Measurements from ENCODE around the gene CPSF4L. TPM values are rescaled to one million over a fixed set of nuclear protein-coding genes. Genes with fewer than 3 reads are reported as not detected.

Gene CPSF4L
- total and polyA plus RNA-seq, 2 of the 13 experiments (the other 11 are each of a cell fraction or from before 2014, with no cell fraction given), result 0.73 to 1.6 TPM

DNA sequence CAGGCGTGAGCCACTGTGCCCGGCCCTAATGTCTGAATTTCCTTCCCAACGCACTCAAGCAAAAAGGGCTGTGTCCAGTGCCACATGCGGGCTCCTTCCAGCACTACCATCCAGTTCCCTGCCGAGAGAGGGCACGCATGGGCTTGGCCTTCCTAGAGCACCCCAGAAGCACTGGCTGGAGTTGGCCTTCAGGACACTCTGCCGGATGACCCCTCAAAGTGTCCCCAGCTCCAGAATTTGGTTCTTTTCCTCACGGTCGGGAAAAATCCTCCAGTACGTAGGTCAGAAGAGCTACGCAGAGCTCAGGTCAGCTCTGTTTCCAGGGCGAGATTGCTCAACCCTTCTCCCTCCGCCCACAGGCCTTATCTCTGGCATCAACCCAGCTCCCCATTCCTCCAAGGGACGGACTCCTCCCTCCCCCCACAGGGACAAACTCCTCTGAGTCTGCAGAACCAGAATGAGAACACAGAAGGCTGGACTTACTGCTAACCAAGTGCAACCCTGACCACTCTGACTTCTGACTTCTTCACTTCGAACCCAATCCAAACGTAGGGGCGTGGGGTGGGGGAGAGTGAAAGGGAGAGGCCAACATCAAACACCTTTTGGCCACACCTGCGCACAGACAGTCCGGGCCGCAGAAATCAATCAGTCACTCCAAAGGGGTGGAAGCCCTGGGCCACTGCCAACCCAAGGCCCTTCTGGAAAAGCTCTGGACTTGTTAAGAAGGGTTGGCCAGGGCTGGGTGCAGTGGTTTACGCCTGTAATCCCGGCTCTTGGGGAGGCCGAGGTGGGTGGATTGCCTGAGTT lies 46.5 kb upstream of the CPSF4L start (continued):
- TF ChIP-seq, protein P1, sequence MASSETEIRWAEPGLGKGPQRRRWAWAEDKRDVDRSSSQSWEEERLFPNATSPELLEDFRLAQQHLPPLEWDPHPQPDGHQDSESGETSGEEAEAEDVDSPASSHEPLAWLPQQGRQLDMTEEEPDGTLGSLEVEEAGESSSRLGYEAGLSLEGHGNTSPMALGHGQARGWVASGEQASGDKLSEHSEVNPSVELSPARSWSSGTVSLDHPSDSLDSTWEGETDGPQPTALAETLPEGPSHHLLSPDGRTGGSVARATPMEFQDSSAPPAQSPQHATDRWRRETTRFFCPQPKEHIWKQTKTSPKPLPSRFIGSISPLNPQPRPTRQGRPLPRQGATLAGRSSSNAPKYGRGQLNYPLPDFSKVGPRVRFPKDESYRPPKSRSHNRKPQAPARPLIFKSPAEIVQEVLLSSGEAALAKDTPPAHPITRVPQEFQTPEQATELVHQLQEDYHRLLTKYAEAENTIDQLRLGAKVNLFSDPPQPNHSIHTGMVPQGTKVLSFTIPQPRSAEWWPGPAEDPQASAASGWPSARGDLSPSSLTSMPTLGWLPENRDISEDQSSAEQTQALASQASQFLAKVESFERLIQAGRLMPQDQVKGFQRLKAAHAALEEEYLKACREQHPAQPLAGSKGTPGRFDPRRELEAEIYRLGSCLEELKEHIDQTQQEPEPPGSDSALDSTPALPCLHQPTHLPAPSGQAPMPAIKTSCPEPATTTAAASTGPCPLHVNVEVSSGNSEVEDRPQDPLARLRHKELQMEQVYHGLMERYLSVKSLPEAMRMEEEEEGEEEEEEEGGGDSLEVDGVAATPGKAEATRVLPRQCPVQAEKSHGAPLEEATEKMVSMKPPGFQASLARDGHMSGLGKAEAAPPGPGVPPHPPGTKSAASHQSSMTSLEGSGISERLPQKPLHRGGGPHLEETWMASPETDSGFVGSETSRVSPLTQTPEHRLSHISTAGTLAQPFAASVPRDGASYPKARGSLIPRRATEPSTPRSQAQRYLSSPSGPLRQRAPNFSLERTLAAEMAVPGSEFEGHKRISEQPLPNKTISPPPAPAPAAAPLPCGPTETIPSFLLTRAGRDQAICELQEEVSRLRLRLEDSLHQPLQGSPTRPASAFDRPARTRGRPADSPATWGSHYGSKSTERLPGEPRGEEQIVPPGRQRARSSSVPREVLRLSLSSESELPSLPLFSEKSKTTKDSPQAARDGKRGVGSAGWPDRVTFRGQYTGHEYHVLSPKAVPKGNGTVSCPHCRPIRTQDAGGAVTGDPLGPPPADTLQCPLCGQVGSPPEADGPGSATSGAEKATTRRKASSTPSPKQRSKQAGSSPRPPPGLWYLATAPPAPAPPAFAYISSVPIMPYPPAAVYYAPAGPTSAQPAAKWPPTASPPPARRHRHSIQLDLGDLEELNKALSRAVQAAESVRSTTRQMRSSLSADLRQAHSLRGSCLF (CRISPR knock-in tag; IDR thresholded peaks at IDR 0.05; ENCODE audit: borderline replicate concordance), result no peak
- TF ChIP-seq RNF2 (conservative IDR thresholded peaks at IDR 0.05; ENCODE audit: low read depth) (no peak), SNAI1 (CRISPR knock-in tag; IDR thresholded peaks at IDR 0.05; ENCODE audit: borderline replicate concordance) (no peak), NR2F2 (IDR thresholded peaks at IDR 0.05; ENCODE audit: borderline replicate concordance, low read depth) (no peak; the same call in 1 of the 2 replicates), SRSF4 (IDR thresholded peaks at IDR 0.05; ENCODE audit: low read depth, low read length, poor library complexity, severe bottlenecking) (no peak), SMAD1 (CRISPR knock-in tag; IDR thresholded peaks at IDR 0.05; ENCODE audit: borderline replicate concordance, low read depth) (0 out of 2 replicates have a peak, but pooled peaks have one; percentile 40), ZNF883 (CRISPR knock-in tag; IDR thresholded peaks at IDR 0.05; ENCODE audit: not compliant biosample characterization) (no peak), NAIF1 (CRISPR knock-in tag; IDR thresholded peaks at IDR 0.05; ENCODE audit: borderline replicate concordance) (peak; percentile 64; the same call in 1 of the 2 replicates), SKI (IDR thresholded peaks at IDR 0.05; ENCODE audit: partially characterized antibody) (peak; percentile 63), ZNF264 (CRISPR knock-in tag; IDR thresholded peaks at IDR 0.05) (peak; percentile 62; the same call in 1 of the 2 replicates), HOXD1 (CRISPR knock-in tag; IDR thresholded peaks at IDR 0.05) (peak; percentile 85), AGO1 (IDR thresholded peaks at IDR 0.05; ENCODE audit: low read depth, low read length, poor library complexity, severe bottlenecking) (no peak), ZNF782 (CRISPR knock-in tag; IDR thresholded peaks at IDR 0.05; ENCODE audit: borderline replicate concordance) (no peak), CBX5 (CRISPR knock-in tag; IDR thresholded peaks at IDR 0.05; ENCODE audit: borderline replicate concordance) (peak; percentile 78; the same call in 1 of the 2 replicates), ZNF251 (CRISPR knock-in tag; IDR thresholded peaks at IDR 0.05) (no peak), ZFP37 (CRISPR knock-in tag; IDR thresholded peaks at IDR 0.05; ENCODE audit: borderline replicate concordance) (peak; percentile 62; the same call in 1 of the 2 replicates)
- TF ChIP-seq, protein P2, sequence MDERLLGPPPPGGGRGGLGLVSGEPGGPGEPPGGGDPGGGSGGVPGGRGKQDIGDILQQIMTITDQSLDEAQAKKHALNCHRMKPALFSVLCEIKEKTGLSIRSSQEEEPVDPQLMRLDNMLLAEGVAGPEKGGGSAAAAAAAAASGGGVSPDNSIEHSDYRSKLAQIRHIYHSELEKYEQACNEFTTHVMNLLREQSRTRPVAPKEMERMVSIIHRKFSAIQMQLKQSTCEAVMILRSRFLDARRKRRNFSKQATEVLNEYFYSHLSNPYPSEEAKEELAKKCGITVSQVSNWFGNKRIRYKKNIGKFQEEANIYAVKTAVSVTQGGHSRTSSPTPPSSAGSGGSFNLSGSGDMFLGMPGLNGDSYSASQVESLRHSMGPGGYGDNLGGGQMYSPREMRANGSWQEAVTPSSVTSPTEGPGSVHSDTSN (CRISPR knock-in tag; IDR thresholded peaks at IDR 0.05), result 0 out of 2 replicates have a peak, but pooled peaks have one; percentile 12
- TF ChIP-seq, protein P3, sequence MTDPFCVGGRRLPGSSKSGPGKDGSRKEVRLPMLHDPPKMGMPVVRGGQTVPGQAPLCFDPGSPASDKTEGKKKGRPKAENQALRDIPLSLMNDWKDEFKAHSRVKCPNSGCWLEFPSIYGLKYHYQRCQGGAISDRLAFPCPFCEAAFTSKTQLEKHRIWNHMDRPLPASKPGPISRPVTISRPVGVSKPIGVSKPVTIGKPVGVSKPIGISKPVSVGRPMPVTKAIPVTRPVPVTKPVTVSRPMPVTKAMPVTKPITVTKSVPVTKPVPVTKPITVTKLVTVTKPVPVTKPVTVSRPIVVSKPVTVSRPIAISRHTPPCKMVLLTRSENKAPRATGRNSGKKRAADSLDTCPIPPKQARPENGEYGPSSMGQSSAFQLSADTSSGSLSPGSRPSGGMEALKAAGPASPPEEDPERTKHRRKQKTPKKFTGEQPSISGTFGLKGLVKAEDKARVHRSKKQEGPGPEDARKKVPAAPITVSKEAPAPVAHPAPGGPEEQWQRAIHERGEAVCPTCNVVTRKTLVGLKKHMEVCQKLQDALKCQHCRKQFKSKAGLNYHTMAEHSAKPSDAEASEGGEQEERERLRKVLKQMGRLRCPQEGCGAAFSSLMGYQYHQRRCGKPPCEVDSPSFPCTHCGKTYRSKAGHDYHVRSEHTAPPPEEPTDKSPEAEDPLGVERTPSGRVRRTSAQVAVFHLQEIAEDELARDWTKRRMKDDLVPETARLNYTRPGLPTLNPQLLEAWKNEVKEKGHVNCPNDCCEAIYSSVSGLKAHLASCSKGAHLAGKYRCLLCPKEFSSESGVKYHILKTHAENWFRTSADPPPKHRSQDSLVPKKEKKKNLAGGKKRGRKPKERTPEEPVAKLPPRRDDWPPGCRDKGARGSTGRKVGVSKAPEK (CRISPR knock-in tag; IDR thresholded peaks at IDR 0.05; ENCODE audit: borderline replicate concordance), result peak; percentile 62; the same call in 1 of the 2 replicates
- TF ChIP-seq, protein P4, sequence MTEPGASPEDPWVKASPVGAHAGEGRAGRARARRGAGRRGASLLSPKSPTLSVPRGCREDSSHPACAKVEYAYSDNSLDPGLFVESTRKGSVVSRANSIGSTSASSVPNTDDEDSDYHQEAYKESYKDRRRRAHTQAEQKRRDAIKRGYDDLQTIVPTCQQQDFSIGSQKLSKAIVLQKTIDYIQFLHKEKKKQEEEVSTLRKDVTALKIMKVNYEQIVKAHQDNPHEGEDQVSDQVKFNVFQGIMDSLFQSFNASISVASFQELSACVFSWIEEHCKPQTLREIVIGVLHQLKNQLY (CRISPR knock-in tag; IDR thresholded peaks at IDR 0.05), result no peak

Data from HepG2 (cell line).